Panc1 (cell line): ENCODE measurements around the gene FAM228B. TPM values are rescaled to one million over a fixed set of nuclear protein-coding genes. Genes with fewer than 3 reads are reported as not detected.

Experiments used
- ATAC-seq: fragments of 200-7000 bp; cut with Tn5 transposase; 2 replicates; pipeline ENCODE4 v1.9.1; 2020; ENCODE audit warnings: mild to moderate bottlenecking, moderate library complexity
- BruUV-seq: library from RNA; stranded (reverse); fragments of 400-500 nt; replicated peaks from 2 replicates; lab custom pipeline; 2021; lab: Mats Ljungman, UMichigan
- CTCF ChIA-PET: fragments of 300-600 bp; sonication (Branson Sonifier 250); formaldehyde crosslinking; loops from one replicate; lab custom pipeline; 2022; ENCODE audit warnings: antibody characterized with exemption; lab: Charles Lee
- POLR2A ChIA-PET: fragments of 300-600 bp; sonication (Branson Sonifier 250); formaldehyde crosslinking; loops from one replicate; lab custom pipeline; 2022; ENCODE audit warnings: antibody characterized with exemption; lab: Charles Lee
- DNase-seq: peaks from one replicate; pipeline ENCODE4 v3.0.0-alpha.2; 2010; ENCODE audit warnings: low read depth, low spot score
- H3K27ac ChIP-seq: 2 replicates; pipeline ENCODE4 v1.5.1; 2011; ENCODE audit warnings: mild to moderate bottlenecking, low read length, inconsistent platforms
- H3K27me3 ChIP-seq: fragments of 200-500 bp; sonication (Bioruptor generic); 2 replicates; pipeline ENCODE4 v1.6.0; 2014; ENCODE audit warnings: low read length, inconsistent platforms; ENCODE audit not compliant: control insufficient read depth, insufficient read depth
- H3K36me3 ChIP-seq: fragments of 200-500 bp; sonication (Bioruptor generic); 2 replicates; pipeline ENCODE4 v1.5.1; 2014; ENCODE audit warnings: inconsistent platforms, mild to moderate bottlenecking, low read length, moderate library complexity; ENCODE audit not compliant: control insufficient read depth, insufficient read depth
- H3K4me1 ChIP-seq: 2 replicates; pipeline ENCODE4 v1.5.1; 2011; ENCODE audit warnings: inconsistent platforms, mild to moderate bottlenecking, low read length, moderate library complexity; ENCODE audit not compliant: control insufficient read depth, insufficient read depth
- H3K4me3 ChIP-seq, 2 experiments: 2 replicates each; pipeline ENCODE4 v1.5.1; 2011 to 2012; ENCODE audit warnings: low read depth in 2 of 2, low read length in 2 of 2, mild to moderate bottlenecking in 2 of 2, inconsistent platforms in 1 of 2, moderate library complexity in 1 of 2
- H3K9me3 ChIP-seq: fragments of 200-500 bp; sonication (Bioruptor generic); 2 replicates; pipeline ENCODE4 v1.5.1; 2014; ENCODE audit warnings: low read depth, mild to moderate bottlenecking, inconsistent platforms, low read length, moderate library complexity; ENCODE audit not compliant: control insufficient read depth, insufficient read depth
- CTCF ChIP-seq: fragments of 450-650 bp; IDR thresholded peaks from 2 replicates; pipeline ENCODE4 v1.5.1; 2017; ENCODE audit warnings: mild to moderate bottlenecking
- POLR2AphosphoS5 ChIP-seq: IDR thresholded peaks from 2 replicates; pipeline ENCODE4 v1.6.1; 2012; ENCODE audit warnings: mild to moderate bottlenecking, low read depth, low read length, moderate library complexity
- REST ChIP-seq, 2 experiments: IDR thresholded peaks; 2 replicates each; pipeline ENCODE4 v1.6.1; 2011 to 2012; ENCODE audit warnings: low read depth in 2 of 2, control low read depth in 1 of 2, low read length in 1 of 2, mild to moderate bottlenecking in 1 of 2, moderate library complexity in 1 of 2; ENCODE audit not compliant: insufficient read depth in 1 of 2
- SIN3A ChIP-seq: IDR thresholded peaks from 2 replicates; pipeline ENCODE4 v1.6.1; 2012; ENCODE audit warnings: low read depth, mild to moderate bottlenecking, low read length, moderate library complexity, borderline replicate concordance; ENCODE audit not compliant: insufficient read depth
- TCF7L2 ChIP-seq: IDR thresholded peaks from 2 replicates; pipeline ENCODE4 v1.6.1; 2011; ENCODE audit warnings: mild to moderate bottlenecking, low read depth, low read length, inconsistent platforms
- in situ Hi-C: cut with HindIII; loops from 2 replicates; pipeline ENCODE4 v1.10.0; 2016; ENCODE audit warnings: low sequenced_read_pairs, low pct_unique_long_range_greater_than_20kb
- intact Hi-C: fragments of 100-400 bp; cut with micrococcal nuclease; formaldehyde crosslinking; loops from one replicate; pipeline ENCODE4 v1.10.0; 2022; ENCODE audit not compliant: unreplicated experiment
- total RNA-seq: library from RNA; stranded (reverse); gene quantifications from one replicate; pipeline ENCODE4 v1.2.1, GENCODE V29; 2021; ENCODE audit not compliant: unreplicated experiment

The FAM228B gene
- total RNA-seq, 1 experiment from 2014 or later, result 23.0 TPM

GRCh38 chr2:24101992-24102391, 21.3 kb upstream of the FAM228B start:
- Histone ChIP-seq H3K4me1 (no peaks in the 10 kb centered on the region), H3K36me3 (no peaks in the 10 kb centered on the region), H3K9me3 (no peaks in the 10 kb centered on the region), H3K27me3 (no peaks in the 10 kb centered on the region), H3K4me3 (no peak overlapping the region), H3K27ac (no peak overlapping the region)
- BruUV-seq, result no TSS peak
- TF ChIP-seq TCF7L2 (no peak), POLR2AphosphoS5 (no peak), REST (IDR thresholded peaks at IDR 0.05; ENCODE audit: insufficient read depth in 1 of 2, low read depth in 2 of 2, low read length in 1 of 2) (no peak), CTCF (no peak), SIN3A (no peak)
- in situ Hi-C loops (no loop called here), intact Hi-C loops (no loop called here)
- no peak for ATAC-seq
- CTCF ChIA-PET, result no interaction called here
- POLR2A ChIA-PET, result no interaction called here
- DNase-seq, result no peak

- ChIA-PET POLR2A (interaction anchor here (0.6 kb wide), 1 partner anchor 17 kb away, joined by 7 read pairs; no protein-coding TSS in a partner anchor), CTCF (no interaction called here)
- Histone ChIP-seq H3K36me3 (no peaks in the 10 kb centered on the region), H3K4me1 (no peaks in the 10 kb centered on the region), H3K9me3 (no peaks in the 10 kb centered on the region), H3K27me3 (no peaks in the 10 kb centered on the region), H3K4me3 (no peak overlapping the region), H3K27ac (no peak overlapping the region)
- no peak for ATAC-seq
- no peak for DNase-seq
- in situ Hi-C loops, result no loop called here
- no TSS peak for BruUV-seq
- TF ChIP-seq SIN3A (no peak), POLR2AphosphoS5 (no peak), CTCF (no peak), TCF7L2 (no peak), REST (IDR thresholded peaks at IDR 0.05; ENCODE audit: insufficient read depth in 1 of 2, low read depth in 2 of 2, low read length in 1 of 2) (no peak)
- intact Hi-C loops, result no loop called here
These were observed 20.6 kb upstream of the FAM228B start for GRCh38 chr2:24102677-24103076.
